HepG2 (cell line): Measurements from ENCODE around the gene PDE8B. TPM values are rescaled to one million over a fixed set of nuclear protein-coding genes. Genes with fewer than 3 reads are reported as not detected.

Experiments used
- ATAC-seq: fragments of 200-7000 bp; cut with Tn5 transposase; 3 replicates; pipeline ENCODE4 v1.9.1; 2020; ENCODE audit warnings: mild to moderate bottlenecking, moderate library complexity
- BruUV-seq: library from RNA; stranded (reverse); fragments of 400-500 nt; replicated peaks from 2 replicates; lab custom pipeline; 2021; lab: Mats Ljungman, UMichigan
- CTCF ChIA-PET: fragments of 300-600 bp; formaldehyde crosslinking; extraction: SDS; loops from one replicate; lab custom pipeline; 2021; ENCODE audit warnings: low total read pairs, inconsistent platforms, low intra/inter-chr PET ratio; lab: Yijun Ruan, JAX
- POLR2A ChIA-PET: fragments of 350-600 bp; sonication (Branson Sonifier 250); formaldehyde crosslinking; loops from one replicate; lab custom pipeline; 2020; ENCODE audit warnings: antibody characterized with exemption, inconsistent platforms; lab: Yijun Ruan, JAX
- DNase-seq: peaks from one replicate; pipeline ENCODE4 v3.0.0-alpha.2; 2015; ENCODE audit warnings: low spot score
- FAIRE-seq: peaks from 3 replicates; lab custom pipeline; 2011; peaks lifted over from hg19 to GRCh38; lab: Jason Lieb, UNC
- H2AFZ ChIP-seq: one replicate; pipeline ENCODE4 v1.6.1; 2011; ENCODE audit warnings: low read length, inconsistent platforms
- H3K27ac ChIP-seq: fragments of 300-600 bp; 3 replicates; pipeline ENCODE4 v1.8.0; 2011; ENCODE audit warnings: mixed run types, mild to moderate bottlenecking, mixed read lengths, low read length, inconsistent platforms; ENCODE audit not compliant: insufficient read depth; ENCODE audit errors: extremely low read length
- H3K27me3 ChIP-seq, 2 experiments: fragments of 200-600 bp in 1 of 2; 2 replicates in 1 of 2; 3 replicates in 1 of 2; pipeline versions ENCODE4 v1.6.0 to v1.8.0; 2011; ENCODE audit warnings: low read length in 2 of 2, mild to moderate bottlenecking in 2 of 2, moderate library complexity in 2 of 2, inconsistent platforms in 1 of 2; ENCODE audit not compliant: insufficient read depth in 2 of 2, control insufficient read depth in 1 of 2
- H3K36me3 ChIP-seq, 2 experiments: fragments of 200-600 bp in 1 of 2; replicated peaks in 1 of 2; 2 replicates in 1 of 2; 3 replicates in 1 of 2; pipeline versions ENCODE4 v1.5.1 to v1.8.0; 2011; ENCODE audit warnings: low read length in 2 of 2, inconsistent platforms in 1 of 2; ENCODE audit not compliant: insufficient read depth in 2 of 2, control insufficient read depth in 1 of 2
- H3K4me1 ChIP-seq: 2 replicates; pipeline ENCODE4 v1.5.1; 2012; ENCODE audit warnings: low read length, inconsistent platforms; ENCODE audit not compliant: insufficient read depth
- H3K4me2 ChIP-seq: 2 replicates; pipeline ENCODE4 v1.6.0; 2011; ENCODE audit warnings: low read depth, low read length, inconsistent platforms
- H3K4me3 ChIP-seq, 3 experiments: fragments of 200-600 bp in 1 of 3; sonication (generic), shearing (Covaris generic) in 1 of 3; replicated peaks in 1 of 3; 2 replicates each; pipeline ENCODE4 v1.5.1; 2011 to 2016; ENCODE audit warnings: low read length in 3 of 3, inconsistent platforms in 2 of 3, low read depth in 2 of 3, mild to moderate bottlenecking in 2 of 3, control low read depth in 1 of 3, mixed read lengths in 1 of 3; ENCODE audit not compliant: insufficient read depth in 1 of 3
- H3K79me2 ChIP-seq: one replicate; pipeline ENCODE4 v1.6.1; 2011; ENCODE audit warnings: low read length, inconsistent platforms; ENCODE audit not compliant: insufficient read depth
- H3K9ac ChIP-seq: 2 replicates; pipeline ENCODE4 v1.6.0; 2011; ENCODE audit warnings: mild to moderate bottlenecking, low read depth, low read length, inconsistent platforms; ENCODE audit not compliant: insufficient read depth
- H3K9me3 ChIP-seq: 2 replicates; pipeline ENCODE4 v1.5.1; 2012; ENCODE audit warnings: mild to moderate bottlenecking, low read length
- H4K20me1 ChIP-seq: 2 replicates; pipeline ENCODE4 v1.6.0; 2011; ENCODE audit warnings: inconsistent platforms, mild to moderate bottlenecking, low read length, moderate library complexity; ENCODE audit not compliant: insufficient read depth
- CTCF ChIP-seq: sonication (generic); formaldehyde crosslinking; IDR thresholded peaks from 2 replicates; pipeline ENCODE4 v1.5.0; 2020; ENCODE audit warnings: mild to moderate bottlenecking, missing genetic modification reagents, moderate library complexity
- HOXA3 ChIP-seq: sonication (generic); formaldehyde crosslinking; IDR thresholded peaks from 2 replicates; pipeline ENCODE4 v1.5.0; 2020; ENCODE audit warnings: missing genetic modification reagents
- WGBS: methylation state at CpG from one replicate; pipeline ENCODE4 v1.1.6; 2017; ENCODE audit warnings: low lambda C conversion rate; 5-methylcytosine and 5-hydroxymethylcytosine counted together
- in situ Hi-C: cut with HindIII; loops from 2 replicates; pipeline ENCODE4 v1.10.0; 2017; ENCODE audit warnings: low pct_unique_long_range_greater_than_20kb; ENCODE audit not compliant: extremely low pct_ligation_motif_present
- intact Hi-C: fragments of 100-400 bp; cut with micrococcal nuclease; formaldehyde crosslinking; loops from one replicate; pipeline ENCODE4 v1.10.0; 2022; ENCODE audit not compliant: unreplicated experiment
- polyA plus RNA-seq, 8 experiments: library from polyadenylated mRNA; depleted of rRNA in 3 of 8; stranded (reverse) in 7 of 8; unstranded in 1 of 8; fragments of >200 nt; fragmentation: Illumina TruSeq in 4 of 8; extraction: Trizol in 4 of 8; gene quantifications; 2 replicates each; pipeline versions ENCODE4 v1.2.1 to v1.2.3, GENCODE V29; 2011 to 2016; ENCODE audit warnings: low read depth in 4 of 8, missing spikeins in 1 of 8, mixed read lengths in 1 of 8; ENCODE audit not compliant: insufficient read depth in 1 of 8
- total RNA-seq, 5 experiments: library from RNA; depleted of rRNA; stranded (reverse); fragments of >200 nt; fragmentation: Illumina TruSeq; extraction: Trizol; gene quantifications; 2 replicates each; pipeline ENCODE4 v1.2.3, GENCODE V29; 2016; ENCODE audit warnings: low read depth in 1 of 5
- TF ChIP-seq, protein P1 (sequence below): sonication (generic); formaldehyde crosslinking; conservative IDR thresholded peaks from 2 replicates; pipeline ENCODE4 v1.4.0; 2020; ENCODE audit warnings: missing genetic modification reagents
- TF ChIP-seq, protein P2 (sequence below): sonication (generic); formaldehyde crosslinking; IDR thresholded peaks from 2 replicates; pipeline ENCODE4 v1.8.0; 2022; ENCODE audit warnings: mild to moderate bottlenecking, missing genetic modification reagents

Gene PDE8B
- total and polyA plus RNA-seq, 2 of the 13 experiments (the other 11 are each of a cell fraction or from before 2014, with no cell fraction given) = 0.07 TPM; not detected in 1

GRCh38 chr5:77316871-77317661, 106.6 kb downstream of the PDE8B start:
- no peaks in the 10 kb centered on the region for H3K79me2 ChIP-seq
- no peak overlapping the region for H3K9ac ChIP-seq
- no peak for FAIRE-seq
- no peaks in the 10 kb centered on the region for H3K9me3 ChIP-seq
- WGBS = 14% methylated on average over 1 of the region's 1 CpG
- TF ChIP-seq CTCF (no peak), HOXA3 (CRISPR knock-in tag) (no peak)
- TF ChIP-seq, protein P1, sequence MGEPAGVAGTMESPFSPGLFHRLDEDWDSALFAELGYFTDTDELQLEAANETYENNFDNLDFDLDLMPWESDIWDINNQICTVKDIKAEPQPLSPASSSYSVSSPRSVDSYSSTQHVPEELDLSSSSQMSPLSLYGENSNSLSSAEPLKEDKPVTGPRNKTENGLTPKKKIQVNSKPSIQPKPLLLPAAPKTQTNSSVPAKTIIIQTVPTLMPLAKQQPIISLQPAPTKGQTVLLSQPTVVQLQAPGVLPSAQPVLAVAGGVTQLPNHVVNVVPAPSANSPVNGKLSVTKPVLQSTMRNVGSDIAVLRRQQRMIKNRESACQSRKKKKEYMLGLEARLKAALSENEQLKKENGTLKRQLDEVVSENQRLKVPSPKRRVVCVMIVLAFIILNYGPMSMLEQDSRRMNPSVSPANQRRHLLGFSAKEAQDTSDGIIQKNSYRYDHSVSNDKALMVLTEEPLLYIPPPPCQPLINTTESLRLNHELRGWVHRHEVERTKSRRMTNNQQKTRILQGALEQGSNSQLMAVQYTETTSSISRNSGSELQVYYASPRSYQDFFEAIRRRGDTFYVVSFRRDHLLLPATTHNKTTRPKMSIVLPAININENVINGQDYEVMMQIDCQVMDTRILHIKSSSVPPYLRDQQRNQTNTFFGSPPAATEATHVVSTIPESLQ (CRISPR knock-in tag) = no peak
- TF ChIP-seq, protein P2, sequence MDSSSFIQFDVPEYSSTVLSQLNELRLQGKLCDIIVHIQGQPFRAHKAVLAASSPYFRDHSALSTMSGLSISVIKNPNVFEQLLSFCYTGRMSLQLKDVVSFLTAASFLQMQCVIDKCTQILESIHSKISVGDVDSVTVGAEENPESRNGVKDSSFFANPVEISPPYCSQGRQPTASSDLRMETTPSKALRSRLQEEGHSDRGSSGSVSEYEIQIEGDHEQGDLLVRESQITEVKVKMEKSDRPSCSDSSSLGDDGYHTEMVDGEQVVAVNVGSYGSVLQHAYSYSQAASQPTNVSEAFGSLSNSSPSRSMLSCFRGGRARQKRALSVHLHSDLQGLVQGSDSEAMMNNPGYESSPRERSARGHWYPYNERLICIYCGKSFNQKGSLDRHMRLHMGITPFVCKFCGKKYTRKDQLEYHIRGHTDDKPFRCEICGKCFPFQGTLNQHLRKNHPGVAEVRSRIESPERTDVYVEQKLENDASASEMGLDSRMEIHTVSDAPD = no peak
- TF ChIP-seq, all 625 proteins: peak for 0
- intact Hi-C loops = no loop called here
- Histone ChIP-seq H3K27me3 (peaks cover 0 to 1% of the 10 kb centered on the region in 2 experiments; a peak in 2 of 5 replicates), H3K4me1 (no peaks in the 10 kb centered on the region), H3K27ac (no peak overlapping the region), H3K4me3 (no peak overlapping the region), H3K36me3 (no peaks in the 10 kb centered on the region), H4K20me1 (no peaks in the 10 kb centered on the region), H3K4me2 (no peak overlapping the region), H2AFZ (no peak overlapping the region)
- BruUV-seq = no TSS peak
- in situ Hi-C loops = no loop called here
- DNase-seq = no peak
- ATAC-seq = no peak
- POLR2A ChIA-PET = no interaction called here
- CTCF ChIA-PET = no interaction called here
